ENCODE measurements around the gene ICOSLG. TPM values are rescaled to one million over a fixed set of nuclear protein-coding genes. Genes with fewer than 3 reads are reported as not detected.
"Not testable (repeated sequence)": the region's sequence is repeated elsewhere in the genome, so short reads cannot be mapped to it uniquely, and the experiment has no call there.

ICOSLG gene
- total RNA-seq, 1 donor from 2014 or later: 1.2 TPM

DNA sequence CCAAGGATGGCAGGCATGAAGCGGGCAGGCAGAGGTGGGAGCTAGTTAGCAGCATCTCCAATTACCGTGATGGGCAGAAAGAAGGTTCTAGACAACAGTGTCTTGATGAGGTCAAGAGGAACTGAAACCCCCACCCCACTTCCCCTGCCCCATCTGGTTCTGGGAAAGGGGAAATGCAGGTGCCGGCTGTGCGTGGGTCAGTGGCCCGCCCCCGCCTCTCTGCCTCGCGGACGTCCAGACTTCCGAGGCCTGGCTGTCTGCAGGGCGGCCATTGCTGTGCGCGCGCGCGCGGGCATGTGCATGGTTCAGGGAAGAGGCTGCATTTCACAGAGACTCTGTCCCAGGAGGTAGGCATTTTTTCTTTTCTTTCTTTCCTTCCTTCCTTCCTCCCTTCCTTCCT is 65.6 kb downstream of the ICOSLG start:
- not testable (repeated sequence) for H3K4me1 Mint-ChIP-seq (ENCODE audit: unreplicated experiment); DNase-seq (ENCODE audit: low spot score); H3K9me3 Mint-ChIP-seq (ENCODE audit: unreplicated experiment); H3K27ac Mint-ChIP-seq (ENCODE audit: unreplicated experiment); H3K4me3 Mint-ChIP-seq (ENCODE audit: unreplicated experiment); H3K27me3 Mint-ChIP-seq (ENCODE audit: unreplicated experiment); H3K36me3 Mint-ChIP-seq (ENCODE audit: low read depth, unreplicated experiment)

Other genes with a start within 250 kb of the ICOSLG start
- 28.4 TPM for gene TRAPPC10, start 228.6 kb downstream of the ICOSLG start, total RNA-seq (ENCODE audit: unreplicated experiment)
- 11.0 TPM for gene PWP2, start 133.5 kb downstream of the ICOSLG start, total RNA-seq (ENCODE audit: unreplicated experiment)
- gene GATD3, start 107.3 kb downstream of the ICOSLG start, total RNA-seq (ENCODE audit: unreplicated experiment): 41.3 TPM
- not detected for gene DNMT3L, start 21.0 kb upstream of the ICOSLG start, total RNA-seq (ENCODE audit: unreplicated experiment)
- gene AIRE, start 44.9 kb upstream of the ICOSLG start, total RNA-seq (ENCODE audit: unreplicated experiment): not detected
- 66.6 TPM for gene PFKL, start 59.1 kb upstream of the ICOSLG start, total RNA-seq (ENCODE audit: unreplicated experiment)
- gene CFAP410, start 98.4 kb upstream of the ICOSLG start, total RNA-seq (ENCODE audit: unreplicated experiment): 12.2 TPM
- 0.15 TPM for gene TRPM2, start 112.7 kb upstream of the ICOSLG start, total RNA-seq (ENCODE audit: unreplicated experiment)
- gene LRRC3, start 214.6 kb upstream of the ICOSLG start, total RNA-seq (ENCODE audit: unreplicated experiment): 9.1 TPM